Vagina (tissue), 2 donors: ENCODE measurements around the gene ABCC1. TPM values are rescaled to one million over a fixed set of nuclear protein-coding genes. Genes with fewer than 3 reads are reported as not detected.

Experiments
- DNase-seq, 2 donors: peaks; one replicate each; pipeline ENCODE4 v3.0.0-alpha.2; 2017; ENCODE audit errors: extremely low spot score in 2 of 2
- H3K27ac ChIP-seq: fragments of 200-600 bp; sonication (generic); one replicate; pipeline ENCODE4 v1.5.1; 2019
- H3K27me3 ChIP-seq: fragments of 200-600 bp; sonication (generic); one replicate; pipeline ENCODE4 v1.5.1; 2019
- H3K36me3 ChIP-seq, 2 donors: fragments of 200-600 bp; sonication (generic); one replicate each; pipeline ENCODE4 v1.5.1; 2017 to 2019
- H3K4me1 ChIP-seq: fragments of 200-600 bp; sonication (generic); one replicate; pipeline ENCODE4 v1.5.1; 2019
- H3K4me3 ChIP-seq, 2 donors: fragments of 200-600 bp; sonication (generic); 1 replicate in 1 of 2; 2 replicates in 1 of 2; pipeline ENCODE4 v1.5.1; 2016 to 2019
- H3K9me3 ChIP-seq: fragments of 200-600 bp; sonication (generic); one replicate; pipeline ENCODE4 v1.5.1; 2019
- CTCF ChIP-seq, 3 experiments: fragments of 450-650 bp in 2 of 3; fragments of 200-600 bp in 1 of 3; sonication (generic) in 1 of 3; IDR thresholded peaks; one replicate each; pipeline ENCODE4 v1.5.1; 2017 to 2019; ENCODE audit warnings: antibody characterized with exemption in 3 of 3, mild to moderate bottlenecking in 2 of 3, moderate library complexity in 2 of 3
- POLR2A ChIP-seq, 2 donors: fragments of 450-650 bp; IDR thresholded peaks; one replicate each; pipeline ENCODE4 v1.6.1; 2017; ENCODE audit warnings: antibody characterized with exemption in 2 of 2, mild to moderate bottlenecking in 2 of 2, moderate library complexity in 2 of 2
- POLR2AphosphoS5 ChIP-seq, 2 donors: sonication (generic); formaldehyde crosslinking; IDR thresholded peaks; one replicate each; pipeline ENCODE4 v1.9.0; 2017; ENCODE audit warnings: antibody characterized with exemption in 2 of 2, mild to moderate bottlenecking in 2 of 2, low read depth in 1 of 2; ENCODE audit not compliant: insufficient read depth in 1 of 2
- intact Hi-C: fragments of 100-400 bp; cut with DNase I; formaldehyde crosslinking; loops from one replicate; pipeline ENCODE4 v1.15.1; 2023
- total RNA-seq: library from RNA; depleted of rRNA; stranded (reverse); fragments of >200 nt; gene quantifications from one replicate; pipeline ENCODE4 v1.2.3, GENCODE V29; 2016

The ABCC1 gene
- total RNA-seq, 1 donor from 2014 or later = 47.9 TPM

GRCh38 chr16:15960124-15960971 is 10.9 kb downstream of the ABCC1 start:
- no peak overlapping the region for H3K4me3 ChIP-seq
- TF ChIP-seq POLR2AphosphoS5 (IDR thresholded peaks at IDR 0.05; ENCODE audit: insufficient read depth in 1 of 2, low read depth in 1 of 2) (no peak), POLR2A (IDR thresholded peaks at IDR 0.05) (no peak), CTCF (IDR thresholded peaks at IDR 0.05) (no peak)
- no peaks in the 10 kb centered on the region for H3K36me3 ChIP-seq
- H3K4me1 ChIP-seq = peaks cover 57% of the 10 kb centered on the region
- no peaks in the 10 kb centered on the region for H3K9me3 ChIP-seq
- intact Hi-C loops = no loop called here
- peak overlapping the region; percentile 19 for H3K27ac ChIP-seq
- H3K27me3 ChIP-seq = no peaks in the 10 kb centered on the region
- DNase-seq = no peak

GRCh38 chr16:15961060-15961511 is 11.7 kb downstream of the ABCC1 start:
- H3K4me3 ChIP-seq = no peak overlapping the region
- no peaks in the 10 kb centered on the region for H3K27me3 ChIP-seq
- H3K27ac ChIP-seq = peak overlapping the region; percentile 43
- peaks cover 57% of the 10 kb centered on the region for H3K4me1 ChIP-seq
- TF ChIP-seq POLR2A (IDR thresholded peaks at IDR 0.05) (no peak), CTCF (IDR thresholded peaks at IDR 0.05) (no peak), POLR2AphosphoS5 (IDR thresholded peaks at IDR 0.05; ENCODE audit: insufficient read depth in 1 of 2, low read depth in 1 of 2) (no peak)
- H3K9me3 ChIP-seq = no peaks in the 10 kb centered on the region
- H3K36me3 ChIP-seq = no peaks in the 10 kb centered on the region
- intact Hi-C loops = no loop called here
- no peak for DNase-seq

- Histone ChIP-seq H3K36me3 (no peaks in the 10 kb centered on the region), H3K27me3 (no peaks in the 10 kb centered on the region), H3K4me1 (peaks cover 62% of the 10 kb centered on the region), H3K27ac (peak overlapping the region; percentile 43), H3K9me3 (no peaks in the 10 kb centered on the region), H3K4me3 (no peak overlapping the region)
- intact Hi-C loops = no loop called here
- TF ChIP-seq POLR2AphosphoS5 (IDR thresholded peaks at IDR 0.05; ENCODE audit: insufficient read depth in 1 of 2, low read depth in 1 of 2) = no peak
- TF ChIP-seq POLR2A (IDR thresholded peaks at IDR 0.05) = no peak
- no peak for TF ChIP-seq CTCF (IDR thresholded peaks at IDR 0.05)
- no peak for DNase-seq
Observed at GRCh38 chr16:15961571-15962090, 12.2 kb downstream of the ABCC1 start.

- Histone ChIP-seq H3K36me3 (no peaks in the 10 kb centered on the region), H3K27me3 (no peaks in the 10 kb centered on the region), H3K27ac (no peak overlapping the region), H3K9me3 (no peaks in the 10 kb centered on the region), H3K4me3 (no peak overlapping the region), H3K4me1 (peaks cover 68% of the 10 kb centered on the region)
- TF ChIP-seq POLR2A (IDR thresholded peaks at IDR 0.05) (no peak), POLR2AphosphoS5 (IDR thresholded peaks at IDR 0.05; ENCODE audit: insufficient read depth in 1 of 2, low read depth in 1 of 2) (no peak), CTCF (IDR thresholded peaks at IDR 0.05) (no peak)
- no peak for DNase-seq
- intact Hi-C loops = no loop called here
Observed at GRCh38 chr16:15963307-15963910, 14.0 kb downstream of the ABCC1 start.
